Measurements from ENCODE around the gene TMEM18. TPM values are rescaled to one million over a fixed set of nuclear protein-coding genes. Genes with fewer than 3 reads are reported as not detected.

Gene TMEM18
- 34.9 TPM for polyA plus RNA-seq
- long read RNA-seq, donor 1, transcript TMEM18-201 (5 exons, 2,762 nt) = major isoform, 10 of 13 reads
- long read RNA-seq, donor 1, partial matches to known transcripts = 0 of 13 reads
- long read RNA-seq, donor 1, other reads (novel, unspliced or antisense) = 0 of 13 reads
- long read RNA-seq, donor 2, transcript TMEM18-201 (5 exons, 2,762 nt) = major isoform, 22 of 31 reads
- long read RNA-seq, donor 2, transcript TMEM18-207 (4 exons, 1,767 nt) = minor isoform, 5 of 31 reads
- long read RNA-seq, donor 2, partial matches to known transcripts = 0 of 31 reads
- long read RNA-seq, donor 2, other reads (novel, unspliced or antisense) = 0 of 31 reads
- long read RNA-seq, donor 3 = 0 reads
- long read RNA-seq, donor 4, partial matches to known transcripts = 0 of 2 reads
- long read RNA-seq, donor 4, other reads (novel, unspliced or antisense) = 0 of 2 reads
- long read RNA-seq, donor 5, transcript TMEM18-201 (5 exons, 2,762 nt) = major isoform, 14 of 16 reads
- long read RNA-seq, donor 5, partial matches to known transcripts = 0 of 16 reads
- long read RNA-seq, donor 5, other reads (novel, unspliced or antisense) = 0 of 16 reads
- long read RNA-seq, donor 6, transcript TMEM18-201 (5 exons, 2,762 nt) = major isoform, 18 of 37 reads
- long read RNA-seq, donor 6, transcript TMEM18-207 (4 exons, 1,767 nt) = minor isoform, 6 of 37 reads
- long read RNA-seq, donor 6, partial matches to known transcripts = 8 of 37 reads
- long read RNA-seq, donor 6, other reads (novel, unspliced or antisense) = 0 of 37 reads
- long read RNA-seq, donor 7, transcript TMEM18-201 (5 exons, 2,762 nt) = major isoform, 11 of 15 reads
- long read RNA-seq, donor 7, partial matches to known transcripts = 0 of 15 reads
- long read RNA-seq, donor 7, other reads (novel, unspliced or antisense) = 0 of 15 reads
- long read RNA-seq, donor 8, transcript TMEM18-201 (5 exons, 2,762 nt) = major isoform, 23 of 27 reads
- long read RNA-seq, donor 8, partial matches to known transcripts = 0 of 27 reads
- long read RNA-seq, donor 8, other reads (novel, unspliced or antisense) = 0 of 27 reads
- long read RNA-seq, donor 9, transcript TMEM18-201 (5 exons, 2,762 nt) = major isoform, 23 of 31 reads
- long read RNA-seq, donor 9, partial matches to known transcripts = 0 of 31 reads
- long read RNA-seq, donor 9, other reads (novel, unspliced or antisense) = 0 of 31 reads
- long read RNA-seq, donor 10, transcript TMEM18-201 (5 exons, 2,762 nt) = major isoform, 18 of 21 reads
- long read RNA-seq, donor 10, partial matches to known transcripts = 0 of 21 reads
- long read RNA-seq, donor 10, other reads (novel, unspliced or antisense) = 0 of 21 reads
- long read RNA-seq, donor 11, transcript TMEM18-201 (5 exons, 2,762 nt) = major isoform, 9 of 16 reads
- long read RNA-seq, donor 11, partial matches to known transcripts = 0 of 16 reads
- long read RNA-seq, donor 11, other reads (novel, unspliced or antisense) = 0 of 16 reads

GRCh38 chr2:677056-677958 lies at the start of gene TMEM18:
TSS of gene TMEM18 (minus strand) at chr2:677406. CDS start at chr2:677345, 61 bp downstream.
- WGBS (ENCODE audit: insufficient coverage, low lambda C conversion rate) = 0% methylated on average over 5 of the region's 68 CpGs
- peak; percentile 97 to 98 for DNase-seq
- Histone ChIP-seq H3K36me3 (ENCODE audit: control insufficient read depth, insufficient read depth, low read length) (peaks cover 20% of the 10 kb centered on the region), H3K9me3 (ENCODE audit: control insufficient read depth, low read depth, low read length) (no peaks in the 10 kb centered on the region), H3K27ac (ENCODE audit: low read length) (peak within 1 kb of the TSS; percentile 98), H3K27me3 (ENCODE audit: control insufficient read depth, insufficient read depth, low read length) (no peaks in the 10 kb centered on the region), H3K4me1 (ENCODE audit: control insufficient read depth, insufficient read depth, low read length) (peaks cover 8% of the 10 kb centered on the region), H3K4me3 (ENCODE audit: low read length) (peak within 1 kb of the TSS; percentile 95)

- Histone ChIP-seq H3K27me3 (ENCODE audit: control insufficient read depth, insufficient read depth, low read length) (peaks cover 3% of the 10 kb centered on the region), H3K4me1 (ENCODE audit: control insufficient read depth, insufficient read depth, low read length) (no peaks in the 10 kb centered on the region), H3K4me3 (ENCODE audit: low read length) (no peak overlapping the region), H3K36me3 (ENCODE audit: control insufficient read depth, insufficient read depth, low read length) (no peaks in the 10 kb centered on the region), H3K27ac (ENCODE audit: low read length) (no peak overlapping the region), H3K9me3 (ENCODE audit: control insufficient read depth, low read depth, low read length) (no peaks in the 10 kb centered on the region)
- DNase-seq = no peak
- 55% methylated on average over 2 of the region's 4 CpGs for WGBS (ENCODE audit: insufficient coverage, low lambda C conversion rate)
These were observed 49.0 kb upstream of the TMEM18 start for GRCh38 chr2:726169-726568.

- Histone ChIP-seq H3K4me1 (ENCODE audit: control insufficient read depth, insufficient read depth, low read length) (no peaks in the 10 kb centered on the region), H3K4me3 (ENCODE audit: low read length) (no peak overlapping the region), H3K9me3 (ENCODE audit: control insufficient read depth, low read depth, low read length) (no peaks in the 10 kb centered on the region), H3K27me3 (ENCODE audit: control insufficient read depth, insufficient read depth, low read length) (peaks cover 3% of the 10 kb centered on the region), H3K36me3 (ENCODE audit: control insufficient read depth, insufficient read depth, low read length) (no peaks in the 10 kb centered on the region), H3K27ac (ENCODE audit: low read length) (no peak overlapping the region)
- DNase-seq = no peak
- WGBS (ENCODE audit: insufficient coverage, low lambda C conversion rate) = no CpG with 5 or more reads among the region's 4 CpGs
These were observed 48.3 kb upstream of the TMEM18 start for GRCh38 chr2:725468-725867.

GRCh38 chr2:723761-724160 lies 46.6 kb upstream of the TMEM18 start:
- no peaks in the 10 kb centered on the region for H3K9me3 ChIP-seq (ENCODE audit: control insufficient read depth, low read depth, low read length)
- no peaks in the 10 kb centered on the region for H3K36me3 ChIP-seq (ENCODE audit: control insufficient read depth, insufficient read depth, low read length)
- H3K4me1 ChIP-seq (ENCODE audit: control insufficient read depth, insufficient read depth, low read length) = no peaks in the 10 kb centered on the region
- WGBS (ENCODE audit: insufficient coverage, low lambda C conversion rate) = no CpG with 5 or more reads among the region's 5 CpGs
- H3K27me3 ChIP-seq (ENCODE audit: control insufficient read depth, insufficient read depth, low read length) = no peaks in the 10 kb centered on the region
- no peak overlapping the region for H3K27ac ChIP-seq (ENCODE audit: low read length)
- no peak for DNase-seq
- no peak overlapping the region for H3K4me3 ChIP-seq (ENCODE audit: low read length)

- no peak overlapping the region for H3K4me3 ChIP-seq (ENCODE audit: low read length)
- H3K4me1 ChIP-seq (ENCODE audit: control insufficient read depth, insufficient read depth, low read length) = no peaks in the 10 kb centered on the region
- H3K27me3 ChIP-seq (ENCODE audit: control insufficient read depth, insufficient read depth, low read length) = no peaks in the 10 kb centered on the region
- H3K36me3 ChIP-seq (ENCODE audit: control insufficient read depth, insufficient read depth, low read length) = no peaks in the 10 kb centered on the region
- no peak overlapping the region for H3K27ac ChIP-seq (ENCODE audit: low read length)
- no peaks in the 10 kb centered on the region for H3K9me3 ChIP-seq (ENCODE audit: control insufficient read depth, low read depth, low read length)
- DNase-seq = no peak
- WGBS (ENCODE audit: insufficient coverage, low lambda C conversion rate) = 83% methylated on average over 3 of the region's 21 CpGs
These were observed 43.6 kb upstream of the TMEM18 start for GRCh38 chr2:720842-721241.

GRCh38 chr2:719734-720133 lies 42.5 kb upstream of the TMEM18 start:
- no peaks in the 10 kb centered on the region for H3K27me3 ChIP-seq (ENCODE audit: control insufficient read depth, insufficient read depth, low read length)
- no peaks in the 10 kb centered on the region for H3K9me3 ChIP-seq (ENCODE audit: control insufficient read depth, low read depth, low read length)
- no peak overlapping the region for H3K4me3 ChIP-seq (ENCODE audit: low read length)
- H3K36me3 ChIP-seq (ENCODE audit: control insufficient read depth, insufficient read depth, low read length) = no peaks in the 10 kb centered on the region
- H3K4me1 ChIP-seq (ENCODE audit: control insufficient read depth, insufficient read depth, low read length) = no peaks in the 10 kb centered on the region
- WGBS (ENCODE audit: insufficient coverage, low lambda C conversion rate) = 48% methylated on average over 3 of the region's 9 CpGs
- DNase-seq = no peak
- no peak overlapping the region for H3K27ac ChIP-seq (ENCODE audit: low read length)

- no peaks in the 10 kb centered on the region for H3K27me3 ChIP-seq (ENCODE audit: control insufficient read depth, insufficient read depth, low read length)
- H3K27ac ChIP-seq (ENCODE audit: low read length) = no peak overlapping the region
These were observed 42.0 kb upstream of the TMEM18 start for GRCh38 chr2:719191-719590.

GRCh38 chr2:717661-718060 lies 40.5 kb upstream of the TMEM18 start:
- WGBS (ENCODE audit: insufficient coverage, low lambda C conversion rate) = no CpG with 5 or more reads among the region's 5 CpGs
- Histone ChIP-seq H3K27me3 (ENCODE audit: control insufficient read depth, insufficient read depth, low read length) (no peaks in the 10 kb centered on the region), H3K36me3 (ENCODE audit: control insufficient read depth, insufficient read depth, low read length) (no peaks in the 10 kb centered on the region), H3K27ac (ENCODE audit: low read length) (no peak overlapping the region), H3K4me1 (ENCODE audit: control insufficient read depth, insufficient read depth, low read length) (no peaks in the 10 kb centered on the region), H3K4me3 (ENCODE audit: low read length) (no peak overlapping the region), H3K9me3 (ENCODE audit: control insufficient read depth, low read depth, low read length) (no peaks in the 10 kb centered on the region)
- no peak for DNase-seq

More at GRCh38 chr2:719191-719590, 42.0 kb upstream of the TMEM18 start:
- H3K4me1 ChIP-seq (ENCODE audit: control insufficient read depth, insufficient read depth, low read length) = no peaks in the 10 kb centered on the region
- no peaks in the 10 kb centered on the region for H3K9me3 ChIP-seq (ENCODE audit: control insufficient read depth, low read depth, low read length)
- no peaks in the 10 kb centered on the region for H3K36me3 ChIP-seq (ENCODE audit: control insufficient read depth, insufficient read depth, low read length)
- H3K4me3 ChIP-seq (ENCODE audit: low read length) = no peak overlapping the region
- no peak for DNase-seq

- WGBS (ENCODE audit: insufficient coverage, low lambda C conversion rate) = 14% methylated on average over 1 of the region's 18 CpGs
These were observed 38.8 kb upstream of the TMEM18 start for GRCh38 chr2:715854-716560.

More at GRCh38 chr2:715854-716560, 38.8 kb upstream of the TMEM18 start:
- Histone ChIP-seq H3K27me3 (ENCODE audit: control insufficient read depth, insufficient read depth, low read length) (no peaks in the 10 kb centered on the region), H3K27ac (ENCODE audit: low read length) (no peak overlapping the region), H3K9me3 (ENCODE audit: control insufficient read depth, low read depth, low read length) (no peaks in the 10 kb centered on the region), H3K4me3 (ENCODE audit: low read length) (no peak overlapping the region), H3K36me3 (ENCODE audit: control insufficient read depth, insufficient read depth, low read length) (no peaks in the 10 kb centered on the region), H3K4me1 (ENCODE audit: control insufficient read depth, insufficient read depth, low read length) (no peaks in the 10 kb centered on the region)
- no peak for DNase-seq

All from large intestine (tissue), 12 donors.